ENCODE results near the gene TBCD. TPM values are rescaled to one million over a fixed set of nuclear protein-coding genes. Genes with fewer than 3 reads are reported as not detected.

The TBCD gene
- total and polyA plus RNA-seq, 12 donors = 41.3 to 107 (median 52.4) TPM

GRCh38 chr17:82861393-82861775 is 109.5 kb downstream of the TBCD start:
- Histone ChIP-seq H3K4me3 (no peak overlapping the region), H3K27ac (no peak overlapping the region), H3K27me3 (no peaks in the 10 kb centered on the region), H3K9me3 (no peaks in the 10 kb centered on the region), H3K4me1 (peaks cover 8 to 73% (median 43%) of the 10 kb centered on the region in 9 donors), H3K36me3 (peaks cover 0 to 4% (median 0%) of the 10 kb centered on the region in 9 donors)
- no peak for DNase-seq
- intact Hi-C loops (cut with DNase I) = loop anchor here in 1 of 10 donors (10.0 kb wide), 1 partner anchor 53 kb away; no protein-coding TSS in a partner anchor
- ATAC-seq = no peak
- 98 to 99% methylated on average over 12 of the region's 12 CpGs for WGBS, 2 donors
- TF ChIP-seq CTCF (IDR thresholded peaks at IDR 0.05) = no peak

GRCh38 chr17:82862191-82862590 is 110.3 kb downstream of the TBCD start:
- H3K27me3 ChIP-seq = no peaks in the 10 kb centered on the region
- 92 to 94% methylated on average over 8 of the region's 8 CpGs for WGBS, 2 donors
- H3K9me3 ChIP-seq = no peaks in the 10 kb centered on the region
- DNase-seq (no peak), ATAC-seq (no peak)
- peaks cover 0 to 4% (median 0%) of the 10 kb centered on the region in 9 donors for H3K36me3 ChIP-seq
- intact Hi-C loops (cut with DNase I) = loop anchor here in 1 of 10 donors (10.0 kb wide), 1 partner anchor 53 kb away; no protein-coding TSS in a partner anchor
- no peak overlapping the region for H3K4me3 ChIP-seq
- no peak for TF ChIP-seq CTCF (IDR thresholded peaks at IDR 0.05)
- H3K4me1 ChIP-seq = peaks cover 10 to 81% (median 51%) of the 10 kb centered on the region in 9 donors
- H3K27ac ChIP-seq = no peak overlapping the region

- intact Hi-C loops (cut with DNase I) = loop anchor here in 1 of 10 donors (10.0 kb wide), 1 partner anchor 52 kb away; no protein-coding TSS in a partner anchor
- Histone ChIP-seq H3K27ac (peak overlapping the region in 1 of 10 donors; percentile 80), H3K4me1 (peaks cover 12 to 83% (median 52%) of the 10 kb centered on the region in 9 donors), H3K9me3 (no peaks in the 10 kb centered on the region), H3K4me3 (no peak overlapping the region), H3K36me3 (peaks cover 0 to 4% (median 0%) of the 10 kb centered on the region in 9 donors), H3K27me3 (no peaks in the 10 kb centered on the region)
- DNase-seq (no peak), ATAC-seq (no peak)
- WGBS, 2 donors = 92 to 94% methylated on average over 25 of the region's 25 CpGs
- TF ChIP-seq CTCF (IDR thresholded peaks at IDR 0.05) = no peak
Measured at GRCh38 chr17:82862737-82863382, 111.0 kb downstream of the TBCD start.

- Histone ChIP-seq H3K27me3 (no peaks in the 10 kb centered on the region), H3K4me1 (peaks cover 12 to 78% (median 50%) of the 10 kb centered on the region in 9 donors), H3K36me3 (peaks cover 0 to 4% (median 0%) of the 10 kb centered on the region in 9 donors), H3K9me3 (no peaks in the 10 kb centered on the region), H3K27ac (peak overlapping the region in 4 of 10 donors; percentile 5 to 80 (median 32)), H3K4me3 (no peak overlapping the region)
- intact Hi-C loops (cut with DNase I) = loop anchor here in 1 of 10 donors (10.0 kb wide), 1 partner anchor 51 kb away; no protein-coding TSS in a partner anchor
- DNase-seq = no peak
- TF ChIP-seq CTCF (IDR thresholded peaks at IDR 0.05) = no peak
- WGBS, 2 donors = 88 to 91% methylated on average over 11 of the region's 11 CpGs
- no peak for ATAC-seq
Measured at GRCh38 chr17:82863383-82863940, 111.6 kb downstream of the TBCD start.
